MM.1S (cell line): ENCODE measurements around the gene LPCAT2.

Source experiments
- EZH2 ChIP-seq: fragments of 300-600 bp; sonication (generic); optimal IDR thresholded peaks from 2 replicates; pipeline ENCODE3; 2017; ENCODE audit warnings: low read depth, mild to moderate bottlenecking, antibody characterized with exemption, low read length, mixed read lengths
- TF ChIP-seq, protein P1 (sequence below): fragments of 300-600 bp; sonication (generic); IDR thresholded peaks from 2 replicates; pipeline ENCODE4 v1.5.1; 2016; ENCODE audit warnings: antibody characterized with exemption, low read length, mixed read lengths

GRCh38 chr16:55469821-55470532 lies 38.9 kb upstream of the LPCAT2 start:
- TF ChIP-seq EZH2 = no peak
- TF ChIP-seq, protein P1, sequence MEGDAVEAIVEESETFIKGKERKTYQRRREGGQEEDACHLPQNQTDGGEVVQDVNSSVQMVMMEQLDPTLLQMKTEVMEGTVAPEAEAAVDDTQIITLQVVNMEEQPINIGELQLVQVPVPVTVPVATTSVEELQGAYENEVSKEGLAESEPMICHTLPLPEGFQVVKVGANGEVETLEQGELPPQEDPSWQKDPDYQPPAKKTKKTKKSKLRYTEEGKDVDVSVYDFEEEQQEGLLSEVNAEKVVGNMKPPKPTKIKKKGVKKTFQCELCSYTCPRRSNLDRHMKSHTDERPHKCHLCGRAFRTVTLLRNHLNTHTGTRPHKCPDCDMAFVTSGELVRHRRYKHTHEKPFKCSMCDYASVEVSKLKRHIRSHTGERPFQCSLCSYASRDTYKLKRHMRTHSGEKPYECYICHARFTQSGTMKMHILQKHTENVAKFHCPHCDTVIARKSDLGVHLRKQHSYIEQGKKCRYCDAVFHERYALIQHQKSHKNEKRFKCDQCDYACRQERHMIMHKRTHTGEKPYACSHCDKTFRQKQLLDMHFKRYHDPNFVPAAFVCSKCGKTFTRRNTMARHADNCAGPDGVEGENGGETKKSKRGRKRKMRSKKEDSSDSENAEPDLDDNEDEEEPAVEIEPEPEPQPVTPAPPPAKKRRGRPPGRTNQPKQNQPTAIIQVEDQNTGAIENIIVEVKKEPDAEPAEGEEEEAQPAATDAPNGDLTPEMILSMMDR = no peak
